Keratinocyte (primary cell): Measurements from ENCODE around the gene SZRD1.

ENCODE experiments used
- EZH2 ChIP-seq: IDR thresholded peaks from one replicate; pipeline ENCODE4 v1.6.1; 2012; ENCODE audit warnings: inconsistent platforms, mild to moderate bottlenecking, low read length, moderate library complexity
- TF ChIP-seq, protein P1 (sequence below), 3 experiments: IDR thresholded peaks in 1 of 3; conservative IDR thresholded peaks in 1 of 3; optimal IDR thresholded peaks in 1 of 3; 2 replicates in 2 of 3; 3 replicates in 1 of 3; pipeline versions ENCODE3 to v1.5.1; 2011; ENCODE audit warnings: low read length in 3 of 3, mild to moderate bottlenecking in 3 of 3, moderate library complexity in 2 of 3, control low read depth in 1 of 3, inconsistent platforms in 1 of 3; ENCODE audit not compliant: insufficient read depth in 2 of 3; ENCODE audit errors: extremely low read depth in 1 of 3

DNA sequence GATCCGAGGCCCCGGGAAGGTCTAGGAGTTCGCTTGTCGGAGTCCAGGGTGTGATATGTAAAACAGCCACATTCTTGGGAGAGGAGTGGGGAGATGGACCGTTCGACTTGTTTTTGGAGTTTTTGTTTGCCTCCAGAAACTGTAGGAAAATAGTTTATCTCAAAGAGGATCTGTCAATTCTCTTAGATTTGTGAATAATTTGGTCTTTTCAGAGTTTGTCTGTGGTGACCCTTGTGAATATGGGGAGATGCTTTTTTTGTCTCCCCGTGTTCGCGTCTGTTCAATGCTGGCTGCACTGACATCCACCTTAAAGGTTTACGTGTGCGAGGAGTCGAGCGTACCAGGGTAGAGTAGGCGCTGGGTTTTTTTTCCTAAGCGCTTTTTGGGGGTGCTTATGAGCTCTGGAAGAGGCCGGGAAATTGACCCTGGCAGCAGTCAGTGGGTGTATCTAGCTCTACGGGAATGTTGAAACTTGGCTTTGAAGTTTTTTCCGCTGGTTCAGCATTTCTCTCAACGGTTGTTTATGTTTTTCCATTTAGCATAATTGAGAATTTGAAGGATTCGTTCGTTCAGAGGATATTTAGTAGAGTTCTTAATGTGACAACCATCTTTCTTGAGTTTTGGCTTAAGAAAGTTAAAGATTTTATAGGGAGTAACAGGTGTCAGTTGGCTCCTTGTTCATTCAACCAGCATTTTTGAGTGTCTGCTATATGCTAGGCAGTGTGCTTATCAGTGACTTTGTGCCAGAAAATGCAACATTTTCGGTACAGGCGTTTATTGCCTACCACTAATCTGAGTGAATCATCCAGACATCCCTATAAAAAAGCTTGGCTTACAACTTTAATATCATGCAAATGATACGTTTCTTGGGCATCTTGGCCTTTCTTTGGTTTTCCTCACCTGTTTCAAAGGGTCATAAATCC, 1.2 kb downstream of the SZRD1 start:
- no peak for TF ChIP-seq EZH2
- TF ChIP-seq, protein P1, sequence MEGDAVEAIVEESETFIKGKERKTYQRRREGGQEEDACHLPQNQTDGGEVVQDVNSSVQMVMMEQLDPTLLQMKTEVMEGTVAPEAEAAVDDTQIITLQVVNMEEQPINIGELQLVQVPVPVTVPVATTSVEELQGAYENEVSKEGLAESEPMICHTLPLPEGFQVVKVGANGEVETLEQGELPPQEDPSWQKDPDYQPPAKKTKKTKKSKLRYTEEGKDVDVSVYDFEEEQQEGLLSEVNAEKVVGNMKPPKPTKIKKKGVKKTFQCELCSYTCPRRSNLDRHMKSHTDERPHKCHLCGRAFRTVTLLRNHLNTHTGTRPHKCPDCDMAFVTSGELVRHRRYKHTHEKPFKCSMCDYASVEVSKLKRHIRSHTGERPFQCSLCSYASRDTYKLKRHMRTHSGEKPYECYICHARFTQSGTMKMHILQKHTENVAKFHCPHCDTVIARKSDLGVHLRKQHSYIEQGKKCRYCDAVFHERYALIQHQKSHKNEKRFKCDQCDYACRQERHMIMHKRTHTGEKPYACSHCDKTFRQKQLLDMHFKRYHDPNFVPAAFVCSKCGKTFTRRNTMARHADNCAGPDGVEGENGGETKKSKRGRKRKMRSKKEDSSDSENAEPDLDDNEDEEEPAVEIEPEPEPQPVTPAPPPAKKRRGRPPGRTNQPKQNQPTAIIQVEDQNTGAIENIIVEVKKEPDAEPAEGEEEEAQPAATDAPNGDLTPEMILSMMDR (optimal IDR thresholded peaks at IDR 0.05 in 1 of 3, IDR thresholded peaks at IDR 0.05 in 1 of 3, conservative IDR thresholded peaks at IDR 0.05 in 1 of 3; ENCODE audit: extremely low read depth in 1 of 3, insufficient read depth in 2 of 3, low read length in 3 of 3): no peak
